HG02885 (cell line): Measurements from ENCODE around the gene MAP3K2.

Experiments used
- ATAC-seq: cut with Tn5 transposase; IDR thresholded peaks from one replicate; pipeline ENCODE4 v1.9.1; 2021; ENCODE audit warnings: mild to moderate bottlenecking; ENCODE audit not compliant: unreplicated experiment, poor library complexity

The MAP3K2 gene

DNA sequence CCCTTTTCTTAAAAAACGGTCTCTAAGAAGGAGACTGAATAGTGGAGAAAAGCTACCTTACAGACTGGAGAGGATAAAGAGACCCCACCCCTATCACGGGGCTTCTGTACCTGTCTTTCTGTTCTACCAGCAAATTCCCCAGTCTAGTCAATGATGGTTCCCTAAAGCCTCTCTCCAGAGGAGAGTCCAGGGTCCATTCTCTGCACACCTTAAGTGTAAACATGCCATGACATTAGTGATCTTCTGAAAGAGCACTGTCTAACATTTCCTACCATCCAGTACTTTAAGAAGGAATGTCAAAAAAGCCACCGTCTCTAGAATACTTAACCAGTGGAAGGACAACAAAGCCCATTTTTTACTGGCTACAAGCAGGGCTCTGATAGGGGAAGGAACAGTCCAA lies 76.8 kb downstream of the MAP3K2 start:
- ATAC-seq = no peak

GRCh38 chr2:127309468-127309867 lies 78.3 kb downstream of the MAP3K2 start:
- no peak for ATAC-seq

DNA sequence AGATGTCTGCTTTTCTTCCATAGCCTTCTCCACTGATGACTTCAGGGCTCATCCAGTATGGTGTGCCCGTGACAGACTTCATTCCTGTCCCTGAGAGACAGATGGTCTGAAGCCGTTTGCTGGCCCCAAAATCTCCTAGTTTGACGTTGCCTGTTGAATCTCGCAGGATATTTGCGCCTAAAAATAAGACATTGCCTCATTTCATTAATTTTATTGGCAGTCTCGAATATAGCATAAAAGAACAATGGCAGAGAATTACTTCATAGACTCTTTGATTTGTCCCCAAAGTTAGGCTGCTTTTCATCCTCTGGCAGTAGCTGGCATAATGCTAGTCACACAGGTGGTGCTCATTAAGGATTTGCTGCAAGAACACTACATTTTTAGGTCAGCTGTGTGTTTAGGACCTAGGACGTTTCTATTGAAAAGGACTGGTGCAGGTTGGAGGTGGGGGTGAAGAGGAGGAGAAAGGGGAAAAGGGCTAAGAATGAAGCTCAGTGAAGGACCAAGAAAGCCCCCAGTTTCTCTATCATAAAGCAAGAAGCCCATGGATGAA lies 79.1 kb downstream of the MAP3K2 start:
- no peak for ATAC-seq

DNA sequence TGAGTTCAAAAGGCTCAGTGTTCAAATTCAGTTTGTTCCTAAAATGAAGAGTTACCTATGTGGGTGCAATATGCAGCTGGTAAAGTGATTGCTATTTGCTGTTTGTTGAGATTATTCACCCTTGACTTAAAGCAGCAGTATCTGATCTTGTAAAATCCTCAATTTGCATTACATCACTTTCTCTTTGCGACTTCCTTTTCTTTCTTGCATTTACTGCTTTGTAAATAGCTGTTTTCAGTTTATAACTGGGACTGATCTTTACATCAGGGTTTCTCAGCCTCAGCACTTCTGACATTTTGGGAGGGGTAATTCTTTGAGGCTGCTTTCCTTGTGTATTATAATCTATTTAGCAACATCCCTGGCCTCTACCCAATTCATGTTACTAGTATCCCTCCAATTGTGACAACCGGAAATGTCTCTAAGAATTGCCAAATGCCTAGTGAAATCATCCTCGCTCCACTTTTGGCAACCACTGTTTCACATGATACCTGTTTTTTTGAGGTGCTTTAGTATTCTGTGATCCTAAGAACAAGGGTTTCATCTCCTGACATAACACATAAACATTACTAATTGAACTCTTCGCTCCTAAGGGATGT lies 81.7 kb downstream of the MAP3K2 start:
- ATAC-seq = no peak

GRCh38 chr2:127302168-127302567 lies 85.6 kb downstream of the MAP3K2 start:
- no peak for ATAC-seq

GRCh38 chr2:127293748-127294562 lies 93.8 kb downstream of the MAP3K2 start, which contains the start of gene ERCC3:
TSS of gene ERCC3 (minus strand) at chr2:127294144. CDS start at chr2:127294081, 63 bp downstream.
- ATAC-seq = peak; percentile 99

- ATAC-seq = peak; percentile 1
Observed at GRCh38 chr2:127293386-127293747, 94.4 kb downstream of the MAP3K2 start.

DNA sequence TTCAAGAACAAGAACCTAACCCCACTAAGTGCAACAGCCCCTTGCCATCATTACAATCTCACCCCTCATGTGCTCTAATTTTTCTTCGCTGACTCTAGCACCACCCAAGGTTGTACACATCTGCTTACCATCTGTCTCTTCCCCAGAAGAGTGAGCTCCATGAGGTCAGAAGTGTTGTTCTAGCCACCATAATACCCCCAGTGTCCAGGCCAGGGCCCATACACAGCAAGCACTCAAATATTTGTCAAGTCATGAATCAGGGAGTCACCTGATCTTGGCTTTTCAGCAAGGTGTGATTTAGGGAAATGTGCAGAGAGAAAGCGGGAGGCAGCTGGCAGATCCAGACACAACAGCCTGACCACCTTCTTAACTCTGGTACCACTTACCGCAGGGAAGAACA lies 99.5 kb downstream of the MAP3K2 start:
- ATAC-seq = no peak

DNA sequence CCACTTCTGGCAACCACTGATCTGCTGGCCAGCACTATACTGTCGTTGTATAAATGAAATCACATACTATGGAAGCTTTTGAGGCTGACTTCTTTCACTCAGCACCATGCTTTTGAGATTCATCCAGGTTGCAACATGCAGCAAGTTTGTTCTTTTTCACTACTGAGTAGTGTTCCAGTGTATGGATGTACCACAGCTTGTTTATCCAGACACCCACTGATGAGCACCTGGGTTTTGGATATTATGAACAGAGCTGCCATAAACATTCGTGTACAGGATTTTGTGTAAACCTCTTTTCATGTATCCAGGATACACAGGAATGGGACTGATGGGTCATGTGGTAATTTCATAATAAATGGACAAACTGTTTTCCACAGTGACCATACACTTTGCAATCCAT lies 104.5 kb downstream of the MAP3K2 start:
- no peak for ATAC-seq

GRCh38 chr2:127280693-127281092 lies 107.1 kb downstream of the MAP3K2 start:
- ATAC-seq = no peak

DNA sequence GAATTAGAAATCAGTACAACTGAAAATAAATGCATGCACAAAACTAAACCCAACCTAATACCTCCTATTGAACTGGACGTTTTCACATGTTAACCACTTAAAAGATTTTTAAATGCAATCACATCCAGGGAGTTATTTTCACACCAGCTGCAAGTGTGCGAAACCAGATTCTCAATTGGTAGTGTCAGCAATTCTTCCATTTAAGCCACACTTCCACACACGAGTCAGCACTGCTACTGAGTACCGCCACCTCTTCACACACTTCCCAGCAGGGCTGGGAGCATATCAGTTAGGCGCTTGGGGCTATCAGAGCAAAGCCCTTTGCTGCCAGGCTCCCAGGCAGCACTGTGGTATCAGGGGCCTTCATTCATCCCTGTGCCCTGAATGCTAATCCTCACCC lies 108.0 kb downstream of the MAP3K2 start:
- no peak for ATAC-seq

DNA sequence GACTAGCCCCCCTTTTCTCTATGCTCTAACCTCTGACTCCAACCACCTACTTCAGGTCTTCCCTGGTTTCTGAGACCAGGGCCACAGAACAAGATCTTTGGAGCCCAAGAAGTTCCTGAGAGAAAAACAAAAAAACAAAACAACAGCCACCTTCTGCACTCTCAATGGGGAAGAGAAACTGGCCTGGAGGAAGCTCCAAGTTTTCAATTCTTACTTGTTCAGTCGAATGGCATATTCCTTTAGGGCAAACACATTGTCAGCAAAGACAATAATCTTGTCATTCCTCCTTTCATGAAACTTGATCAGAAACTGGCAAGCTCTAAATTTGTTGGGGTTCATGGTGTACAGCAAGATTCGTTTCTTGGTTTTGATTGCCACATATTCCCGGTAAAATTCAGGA lies 108.8 kb downstream of the MAP3K2 start:
- ATAC-seq = no peak

GRCh38 chr2:127277028-127277427 lies 110.7 kb downstream of the MAP3K2 start:
- ATAC-seq = no peak

DNA sequence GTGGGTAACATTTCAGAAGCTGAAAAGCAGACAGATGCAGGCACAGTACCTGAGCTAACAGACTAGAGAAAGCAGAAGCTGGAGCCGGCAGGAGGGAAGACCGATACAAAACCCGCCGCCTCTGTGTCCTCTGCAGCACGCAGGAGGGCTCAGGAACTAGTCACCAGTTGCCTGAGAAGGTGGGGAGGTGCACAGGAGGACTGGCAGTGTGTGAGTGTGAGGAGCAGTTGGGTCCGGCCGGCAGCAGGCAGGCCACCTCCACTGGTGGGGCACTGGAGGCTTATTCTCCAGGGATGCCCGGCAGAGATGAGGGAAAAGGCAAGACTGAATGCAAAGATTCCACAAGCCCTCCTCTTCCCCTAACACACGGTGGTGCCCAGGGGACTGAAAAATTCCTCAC lies 112.0 kb downstream of the MAP3K2 start:
- ATAC-seq = no peak

DNA sequence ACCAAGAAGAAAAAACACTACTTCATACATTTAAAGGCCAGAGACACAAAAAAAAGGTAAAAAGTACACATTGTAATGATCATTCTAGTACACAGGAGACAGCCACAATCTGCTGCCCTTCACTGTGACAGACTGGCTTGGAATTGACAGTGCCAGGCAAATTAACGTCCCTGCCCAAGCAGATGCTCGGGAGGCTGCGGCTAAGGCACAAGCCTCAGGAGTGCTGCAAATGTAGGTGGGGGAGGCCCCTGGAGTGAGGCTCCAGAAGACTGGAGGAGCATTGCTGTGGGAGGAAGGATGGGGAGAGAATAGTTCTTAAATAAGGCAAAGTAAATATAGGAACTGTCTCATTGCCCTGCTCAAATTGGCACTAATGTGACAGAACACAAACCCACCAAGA lies 112.4 kb downstream of the MAP3K2 start:
- ATAC-seq = no peak

- no peak for ATAC-seq
Observed at GRCh38 chr2:127270663-127271062, 117.1 kb downstream of the MAP3K2 start.

DNA sequence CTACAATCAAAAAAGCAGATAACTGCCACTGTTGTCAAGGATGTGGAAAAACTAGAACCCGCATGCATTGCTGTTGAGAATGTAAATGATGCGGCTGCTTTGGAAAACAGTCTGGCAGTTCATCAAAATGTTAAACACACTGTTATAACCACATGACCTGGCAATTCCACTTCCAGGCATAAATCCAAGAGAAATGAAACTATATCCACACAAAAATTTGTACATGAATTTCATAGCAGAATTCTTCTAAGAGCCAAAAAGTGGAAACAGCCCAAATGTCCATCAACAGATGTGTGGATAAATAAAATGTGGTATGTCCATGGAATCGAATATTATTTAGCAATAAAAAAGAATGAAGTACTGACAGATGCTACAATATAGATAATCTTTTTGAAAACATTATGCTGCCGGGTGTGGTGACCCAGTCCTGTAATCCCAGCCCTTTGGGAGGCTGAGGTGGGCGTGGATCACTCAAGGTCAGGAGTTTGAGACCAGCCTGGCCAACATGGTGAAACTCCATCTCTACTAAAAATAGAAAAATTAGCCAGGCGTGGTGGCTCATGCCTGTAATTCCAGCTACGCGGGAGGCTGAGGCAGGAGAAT lies 125.9 kb downstream of the MAP3K2 start:
- no peak for ATAC-seq

DNA sequence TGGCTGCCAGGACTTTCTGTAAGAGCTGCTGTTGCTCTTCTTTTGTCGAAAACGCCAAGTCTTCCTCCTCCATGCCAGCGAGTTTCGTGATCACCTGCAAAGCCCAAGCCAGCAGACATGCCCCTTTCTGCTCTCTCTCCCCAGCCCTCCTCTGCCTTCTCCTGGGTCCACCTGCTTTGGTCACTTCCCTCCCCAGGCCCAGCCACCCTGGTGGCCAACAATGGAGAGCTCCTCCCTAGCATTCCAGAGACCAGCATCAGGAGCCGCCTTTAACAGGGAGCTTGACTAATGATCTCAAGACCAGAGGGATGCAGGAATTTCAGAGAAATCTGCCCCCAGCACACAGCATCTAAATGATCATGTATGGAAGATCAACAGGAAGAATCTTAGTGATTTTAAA lies 128.4 kb downstream of the MAP3K2 start:
- ATAC-seq = no peak

GRCh38 chr2:127256866-127257265 lies 130.9 kb downstream of the MAP3K2 start:
- ATAC-seq = no peak

DNA sequence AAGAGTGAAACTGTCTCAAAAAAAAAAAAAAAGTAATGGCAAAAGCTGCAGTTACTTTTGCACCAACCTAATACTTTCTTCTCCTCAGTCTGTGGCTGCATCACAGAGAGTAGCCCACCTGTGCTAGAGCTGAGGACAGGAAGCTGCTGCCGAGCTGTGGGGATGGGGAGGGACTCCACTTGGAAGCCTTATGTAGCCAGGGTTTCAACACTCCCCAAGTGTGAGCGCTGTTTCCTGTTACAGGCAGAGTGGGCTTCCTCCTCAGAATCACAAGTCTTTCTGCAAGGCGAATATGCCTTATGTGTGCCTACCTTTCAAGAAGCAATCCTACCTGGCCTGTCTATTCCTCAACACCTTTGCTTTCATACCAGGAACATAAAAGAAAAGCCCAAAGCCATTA lies 131.4 kb downstream of the MAP3K2 start:
- ATAC-seq = no peak

- ATAC-seq = no peak
Observed at GRCh38 chr2:127255721-127256120, 132.1 kb downstream of the MAP3K2 start.
